ENCODE results near the gene FAM217A.

Gene FAM217A

GRCh38 chr6:4028051-4028450 is 50.9 kb downstream of the FAM217A start:
- Histone ChIP-seq H2BK120ac (ENCODE audit: low read depth, low read length) (no peak overlapping the region), H2AFZ (ENCODE audit: low read depth, low read length) (no peak overlapping the region), H2AK5ac (ENCODE audit: low read length, severe bottlenecking) (no peak overlapping the region), H3K4me1 (ENCODE audit: control insufficient read depth, insufficient read depth, low read depth, low read length) (peaks cover 4% of the 10 kb centered on the region), H3K18ac (ENCODE audit: low read depth in 1 of 2, low read length in 2 of 2) (no peak overlapping the region), H4K8ac (ENCODE audit: low read length) (no peak overlapping the region), H3K36me3 (ENCODE audit: control insufficient read depth in 1 of 2, insufficient read depth in 2 of 2, low read depth in 1 of 2, low read length in 2 of 2) (peaks cover 0 to 38% of the 10 kb centered on the region in 2 experiments), H2BK12ac (ENCODE audit: low read length in 2 of 2) (no peak overlapping the region), H2BK5ac (ENCODE audit: low read depth, low read length, poor library complexity, severe bottlenecking) (no peak overlapping the region), H3K14ac (ENCODE audit: low read length in 2 of 2) (no peak overlapping the region), H3K9me3 (ENCODE audit: control insufficient read depth, low read length) (no peaks in the 10 kb centered on the region), H3K4me3 (ENCODE audit: insufficient read depth in 1 of 2, low read depth in 1 of 2, low read length in 2 of 2) (no peak overlapping the region), H3K4ac (ENCODE audit: low read depth in 1 of 2, low read length in 2 of 2) (no peak overlapping the region), H3K79me1 (replicated peaks; ENCODE audit: low read length, poor library complexity, severe bottlenecking) (peaks cover 4% of the 10 kb centered on the region), H3K9ac (ENCODE audit: low read length) (no peak overlapping the region), H4K91ac (ENCODE audit: low read length) (no peak overlapping the region), H3K27ac (ENCODE audit: low read length, poor library complexity, severe bottlenecking) (no peak overlapping the region), H3K23ac (ENCODE audit: low read length in 2 of 2) (no peak overlapping the region), H2BK15ac (ENCODE audit: low read depth, poor library complexity, severe bottlenecking) (no peak overlapping the region), H3K27me3 (ENCODE audit: control insufficient read depth in 1 of 2, insufficient read depth in 1 of 2, low read length in 2 of 2) (no peaks in the 10 kb centered on the region), H3K4me2 (ENCODE audit: low read length, poor library complexity, severe bottlenecking) (no peak overlapping the region)
- DNase-seq = no peak

GRCh38 chr6:4025681-4026080 is 53.3 kb downstream of the FAM217A start:
- no peak overlapping the region for H3K4me2 ChIP-seq (ENCODE audit: low read length, poor library complexity, severe bottlenecking)
- no peak overlapping the region for H3K23ac ChIP-seq (ENCODE audit: low read length in 2 of 2)
- H3K36me3 ChIP-seq (ENCODE audit: control insufficient read depth in 1 of 2, insufficient read depth in 2 of 2, low read depth in 1 of 2, low read length in 2 of 2) = peaks cover 0 to 16% of the 10 kb centered on the region in 2 experiments
- H3K4me3 ChIP-seq (ENCODE audit: insufficient read depth in 1 of 2, low read depth in 1 of 2, low read length in 2 of 2) = no peak overlapping the region
- H3K27me3 ChIP-seq (ENCODE audit: control insufficient read depth in 1 of 2, insufficient read depth in 1 of 2, low read length in 2 of 2) = no peaks in the 10 kb centered on the region
- H3K79me1 ChIP-seq (replicated peaks; ENCODE audit: low read length, poor library complexity, severe bottlenecking) = no peaks in the 10 kb centered on the region
- no peak overlapping the region for H2BK120ac ChIP-seq (ENCODE audit: low read depth, low read length)
- peaks cover 4% of the 10 kb centered on the region for H3K4me1 ChIP-seq (ENCODE audit: control insufficient read depth, insufficient read depth, low read depth, low read length)
- H2AK5ac ChIP-seq (ENCODE audit: low read length, severe bottlenecking) = no peak overlapping the region
- no peak overlapping the region for H3K27ac ChIP-seq (ENCODE audit: low read length, poor library complexity, severe bottlenecking)
- no peak overlapping the region for H2AFZ ChIP-seq (ENCODE audit: low read depth, low read length)
- no peak overlapping the region for H4K91ac ChIP-seq (ENCODE audit: low read length)
- no peak overlapping the region for H3K9ac ChIP-seq (ENCODE audit: low read length)
- no peak overlapping the region for H2BK5ac ChIP-seq (ENCODE audit: low read depth, low read length, poor library complexity, severe bottlenecking)
- no peak overlapping the region for H3K14ac ChIP-seq (ENCODE audit: low read length in 2 of 2)
- H4K8ac ChIP-seq (ENCODE audit: low read length) = no peak overlapping the region
- H2BK15ac ChIP-seq (ENCODE audit: low read depth, poor library complexity, severe bottlenecking) = no peak overlapping the region
- no peak for DNase-seq
- no peaks in the 10 kb centered on the region for H3K9me3 ChIP-seq (ENCODE audit: control insufficient read depth, low read length)
- no peak overlapping the region for H3K18ac ChIP-seq (ENCODE audit: low read depth in 1 of 2, low read length in 2 of 2)
- H2BK12ac ChIP-seq (ENCODE audit: low read length in 2 of 2) = no peak overlapping the region
- 100% methylated on average over 1 of the region's 1 CpG for WGBS
- H3K4ac ChIP-seq (ENCODE audit: low read depth in 1 of 2, low read length in 2 of 2) = no peak overlapping the region

GRCh38 chr6:4023240-4023639 is 55.7 kb downstream of the FAM217A start:
- 100% methylated on average over 1 of the region's 1 CpG for WGBS
- H2BK12ac ChIP-seq (ENCODE audit: low read length in 2 of 2) = no peak overlapping the region

GRCh38 chr6:4021854-4022695 is 56.9 kb downstream of the FAM217A start:
- Histone ChIP-seq H3K9ac (ENCODE audit: low read length) (peak overlapping the region; percentile 95), H4K8ac (ENCODE audit: low read length) (no peak overlapping the region), H3K27ac (ENCODE audit: low read length, poor library complexity, severe bottlenecking) (peak overlapping the region; percentile 68), H2BK12ac (ENCODE audit: low read length in 2 of 2) (peak overlapping the region in 1 of 2 experiments; percentile 63), H3K27me3 (ENCODE audit: control insufficient read depth in 1 of 2, insufficient read depth in 1 of 2, low read length in 2 of 2) (no peaks in the 10 kb centered on the region), H3K79me1 (replicated peaks; ENCODE audit: low read length, poor library complexity, severe bottlenecking) (peaks cover 5% of the 10 kb centered on the region), H2AFZ (ENCODE audit: low read depth, low read length) (peak overlapping the region; percentile 88), H2BK15ac (ENCODE audit: low read depth, poor library complexity, severe bottlenecking) (no peak overlapping the region), H2AK5ac (ENCODE audit: low read length, severe bottlenecking) (peak overlapping the region; percentile 51), H3K14ac (ENCODE audit: low read length in 2 of 2) (peak overlapping the region; percentile 66 to 99), H3K36me3 (ENCODE audit: control insufficient read depth in 1 of 2, insufficient read depth in 2 of 2, low read depth in 1 of 2, low read length in 2 of 2) (peaks cover 0 to 8% of the 10 kb centered on the region in 2 experiments), H2BK5ac (ENCODE audit: low read depth, low read length, poor library complexity, severe bottlenecking) (peak overlapping the region; percentile 60), H4K91ac (ENCODE audit: low read length) (no peak overlapping the region), H3K23ac (ENCODE audit: low read length in 2 of 2) (peak overlapping the region in 1 of 2 experiments; percentile 97), H3K4ac (ENCODE audit: low read depth in 1 of 2, low read length in 2 of 2) (peak overlapping the region in 1 of 2 experiments; percentile 97), H3K4me3 (ENCODE audit: insufficient read depth in 1 of 2, low read depth in 1 of 2, low read length in 2 of 2) (peak overlapping the region; percentile 76 to 88), H2BK120ac (ENCODE audit: low read depth, low read length) (no peak overlapping the region), H3K9me3 (ENCODE audit: control insufficient read depth, low read length) (no peaks in the 10 kb centered on the region), H3K4me2 (ENCODE audit: low read length, poor library complexity, severe bottlenecking) (peak overlapping the region; percentile 84), H3K18ac (ENCODE audit: low read depth in 1 of 2, low read length in 2 of 2) (peak overlapping the region; percentile 74 to 96), H3K4me1 (ENCODE audit: control insufficient read depth, insufficient read depth, low read depth, low read length) (peaks cover 2% of the 10 kb centered on the region)
- peak; percentile 65 for DNase-seq
- 6% methylated on average over 12 of the region's 15 CpGs for WGBS

More at GRCh38 chr6:4023240-4023639, 55.7 kb downstream of the FAM217A start:
- no peak overlapping the region for H2BK15ac ChIP-seq (ENCODE audit: low read depth, poor library complexity, severe bottlenecking)
- peaks cover 4% of the 10 kb centered on the region for H3K4me1 ChIP-seq (ENCODE audit: control insufficient read depth, insufficient read depth, low read depth, low read length)
- no peak overlapping the region for H2BK5ac ChIP-seq (ENCODE audit: low read depth, low read length, poor library complexity, severe bottlenecking)
- no peak overlapping the region for H2AK5ac ChIP-seq (ENCODE audit: low read length, severe bottlenecking)
- H3K9me3 ChIP-seq (ENCODE audit: control insufficient read depth, low read length) = no peaks in the 10 kb centered on the region
- no peak overlapping the region for H3K18ac ChIP-seq (ENCODE audit: low read depth in 1 of 2, low read length in 2 of 2)
- H3K4ac ChIP-seq (ENCODE audit: low read depth in 1 of 2, low read length in 2 of 2) = no peak overlapping the region
- no peak overlapping the region for H4K8ac ChIP-seq (ENCODE audit: low read length)
- no peak overlapping the region for H3K14ac ChIP-seq (ENCODE audit: low read length in 2 of 2)
- peaks cover 5% of the 10 kb centered on the region for H3K79me1 ChIP-seq (replicated peaks; ENCODE audit: low read length, poor library complexity, severe bottlenecking)
- peak; percentile 22 for DNase-seq
- H3K27ac ChIP-seq (ENCODE audit: low read length, poor library complexity, severe bottlenecking) = no peak overlapping the region
- peaks cover 0 to 16% of the 10 kb centered on the region in 2 experiments for H3K36me3 ChIP-seq (ENCODE audit: control insufficient read depth in 1 of 2, insufficient read depth in 2 of 2, low read depth in 1 of 2, low read length in 2 of 2)
- no peak overlapping the region for H3K23ac ChIP-seq (ENCODE audit: low read length in 2 of 2)
- peak overlapping the region in 1 of 2 experiments; percentile 88 for H3K4me3 ChIP-seq (ENCODE audit: insufficient read depth in 1 of 2, low read depth in 1 of 2, low read length in 2 of 2)
- H2AFZ ChIP-seq (ENCODE audit: low read depth, low read length) = no peak overlapping the region
- no peak overlapping the region for H3K4me2 ChIP-seq (ENCODE audit: low read length, poor library complexity, severe bottlenecking)
- H3K27me3 ChIP-seq (ENCODE audit: control insufficient read depth in 1 of 2, insufficient read depth in 1 of 2, low read length in 2 of 2) = no peaks in the 10 kb centered on the region
- no peak overlapping the region for H4K91ac ChIP-seq (ENCODE audit: low read length)
- H3K9ac ChIP-seq (ENCODE audit: low read length) = peak overlapping the region; percentile 95
- H2BK120ac ChIP-seq (ENCODE audit: low read depth, low read length) = no peak overlapping the region
